GM13977 (cell line): Measurements from ENCODE around the gene SNAP25.

Source experiments
- DNase-seq: peaks from one replicate; pipeline ENCODE4 v3.0.0; 2012; ENCODE audit warnings: low spot score
- CTCF ChIP-seq: IDR thresholded peaks from 2 replicates; pipeline ENCODE4 v1.5.1; 2012; ENCODE audit warnings: mild to moderate bottlenecking, control low read depth; ENCODE audit not compliant: insufficient read depth; ENCODE audit errors: extremely low read depth, missing control alignments
- in situ Hi-C: fragments of 300-500 bp; cut with MboI; formaldehyde crosslinking; loops from one replicate; pipeline ENCODE4 v1.12.0; 2022; ENCODE audit warnings: low sequenced_read_pairs, low pct_unique_long_range_greater_than_20kb, mixed read lengths, inconsistent platforms; ENCODE audit not compliant: unreplicated experiment

SNAP25 gene

GRCh38 chr20:10315138-10315537 lies 96.5 kb downstream of the SNAP25 start:
- DNase-seq, result no peak
- no peak for TF ChIP-seq CTCF
- in situ Hi-C loops, result no loop called here

- in situ Hi-C loops, result no loop called here
- DNase-seq, result no peak
Observed at GRCh38 chr20:10316582-10316981, 98.0 kb downstream of the SNAP25 start.

GRCh38 chr20:10318291-10319024 lies 99.8 kb downstream of the SNAP25 start:
- no peak for TF ChIP-seq CTCF
- in situ Hi-C loops, result no loop called here
- no peak for DNase-seq

More at GRCh38 chr20:10316582-10316981, 98.0 kb downstream of the SNAP25 start:
- TF ChIP-seq CTCF, result peak; percentile 22

GRCh38 chr20:10319855-10320254 lies 101.2 kb downstream of the SNAP25 start:
- no peak for TF ChIP-seq CTCF
- no peak for DNase-seq

GRCh38 chr20:10321138-10321717 lies 102.6 kb downstream of the SNAP25 start:
- DNase-seq, result no peak
- in situ Hi-C loops, result no loop called here
- no peak for TF ChIP-seq CTCF

More at GRCh38 chr20:10319855-10320254, 101.2 kb downstream of the SNAP25 start:
- in situ Hi-C loops, result no loop called here

- in situ Hi-C loops, result no loop called here
- DNase-seq, result no peak
- no peak for TF ChIP-seq CTCF
Observed at GRCh38 chr20:10322073-10323012, 103.7 kb downstream of the SNAP25 start.
